Measurements from ENCODE around the gene STRA8.

- no peak for TF ChIP-seq CTCF (IDR thresholded peaks at IDR 0.05; ENCODE audit: poor library complexity, severe bottlenecking)
- TF ChIP-seq REST (IDR thresholded peaks at IDR 0.05; ENCODE audit: borderline replicate concordance): no peak
Measured at GRCh38 chr7:135275971-135276580, 42.4 kb downstream of the STRA8 start.

All from neural cell (in vitro differentiated cells).